Neuron (in vitro differentiated cells): ENCODE measurements around the gene TDRD7.

Experiments
- H2AFZ ChIP-seq: one replicate; pipeline ENCODE4 v1.6.1; 2013; ENCODE audit warnings: low read depth, mild to moderate bottlenecking, inconsistent platforms, low read length, moderate library complexity
- H3K27me3 ChIP-seq: one replicate; pipeline ENCODE4 v1.6.1; 2013; ENCODE audit warnings: low read length; ENCODE audit not compliant: insufficient read depth
- H3K36me3 ChIP-seq: one replicate; pipeline ENCODE4 v1.6.1; 2013; ENCODE audit warnings: low read length; ENCODE audit not compliant: insufficient read depth
- H3K4me1 ChIP-seq: one replicate; pipeline ENCODE4 v1.6.1; 2013; ENCODE audit warnings: low read length; ENCODE audit not compliant: insufficient read depth
- H3K4me3 ChIP-seq: 2 replicates; pipeline ENCODE4 v1.5.1; 2013; ENCODE audit warnings: mild to moderate bottlenecking, low read length, moderate library complexity
- H3K9me3 ChIP-seq: one replicate; pipeline ENCODE4 v1.6.1; 2013; ENCODE audit warnings: low read length

TDRD7 gene

GRCh38 chr9:97512966-97513560 is 101.2 kb downstream of the TDRD7 start:
- H3K4me3 ChIP-seq, result no peak overlapping the region
- peaks cover 5% of the 10 kb centered on the region for H3K4me1 ChIP-seq
- H3K9me3 ChIP-seq, result no peaks in the 10 kb centered on the region
- H3K27me3 ChIP-seq, result no peaks in the 10 kb centered on the region
- H2AFZ ChIP-seq, result no peak overlapping the region
- H3K36me3 ChIP-seq, result no peaks in the 10 kb centered on the region

GRCh38 chr9:97514531-97514930 is 102.6 kb downstream of the TDRD7 start:
- no peaks in the 10 kb centered on the region for H3K36me3 ChIP-seq
- H3K27me3 ChIP-seq, result peaks cover under 1% of the 10 kb centered on the region
- H3K4me3 ChIP-seq, result no peak overlapping the region
- H3K9me3 ChIP-seq, result no peaks in the 10 kb centered on the region
- no peak overlapping the region for H2AFZ ChIP-seq
- H3K4me1 ChIP-seq, result peaks cover 5% of the 10 kb centered on the region

- Histone ChIP-seq H3K27me3 (peaks cover 9% of the 10 kb centered on the region), H2AFZ (no peak overlapping the region), H3K36me3 (no peaks in the 10 kb centered on the region), H3K4me1 (peaks cover 5% of the 10 kb centered on the region), H3K4me3 (no peak overlapping the region), H3K9me3 (no peaks in the 10 kb centered on the region)
These were observed 103.8 kb downstream of the TDRD7 start for GRCh38 chr9:97515662-97516061.

- Histone ChIP-seq H3K27me3 (peaks cover 10% of the 10 kb centered on the region), H3K4me1 (peaks cover 5% of the 10 kb centered on the region), H3K36me3 (no peaks in the 10 kb centered on the region)
These were observed 104.2 kb downstream of the TDRD7 start for GRCh38 chr9:97516111-97516510.

GRCh38 chr9:97517331-97518089 is 105.6 kb downstream of the TDRD7 start:
- Histone ChIP-seq H3K4me1 (peaks cover 5% of the 10 kb centered on the region), H3K36me3 (no peaks in the 10 kb centered on the region), H3K4me3 (no peak overlapping the region), H3K27me3 (peaks cover 18% of the 10 kb centered on the region), H3K9me3 (no peaks in the 10 kb centered on the region), H2AFZ (no peak overlapping the region)

More at GRCh38 chr9:97516111-97516510, 104.2 kb downstream of the TDRD7 start:
- no peak overlapping the region for H3K4me3 ChIP-seq
- H2AFZ ChIP-seq, result no peak overlapping the region
- no peaks in the 10 kb centered on the region for H3K9me3 ChIP-seq

- Histone ChIP-seq H3K4me1 (peaks cover 5% of the 10 kb centered on the region), H3K36me3 (no peaks in the 10 kb centered on the region)
These were observed 106.4 kb downstream of the TDRD7 start for GRCh38 chr9:97518166-97518908.

GRCh38 chr9:97518909-97519307 is 107.0 kb downstream of the TDRD7 start:
- Histone ChIP-seq H3K4me3 (no peak overlapping the region), H3K36me3 (no peaks in the 10 kb centered on the region), H3K27me3 (peaks cover 18% of the 10 kb centered on the region), H2AFZ (no peak overlapping the region), H3K9me3 (no peaks in the 10 kb centered on the region), H3K4me1 (peaks cover 5% of the 10 kb centered on the region)

More at GRCh38 chr9:97518166-97518908, 106.4 kb downstream of the TDRD7 start:
- H2AFZ ChIP-seq, result no peak overlapping the region
- no peak overlapping the region for H3K4me3 ChIP-seq
- no peaks in the 10 kb centered on the region for H3K9me3 ChIP-seq
- H3K27me3 ChIP-seq, result peaks cover 18% of the 10 kb centered on the region

GRCh38 chr9:97519441-97519970 is 107.6 kb downstream of the TDRD7 start:
- Histone ChIP-seq H3K4me3 (no peak overlapping the region), H3K4me1 (peaks cover 5% of the 10 kb centered on the region), H3K36me3 (no peaks in the 10 kb centered on the region), H3K27me3 (peaks cover 18% of the 10 kb centered on the region), H2AFZ (no peak overlapping the region), H3K9me3 (no peaks in the 10 kb centered on the region)

- Histone ChIP-seq H3K9me3 (no peaks in the 10 kb centered on the region), H3K36me3 (no peaks in the 10 kb centered on the region), H3K4me3 (no peak overlapping the region), H3K4me1 (no peaks in the 10 kb centered on the region), H2AFZ (no peak overlapping the region), H3K27me3 (peaks cover 36% of the 10 kb centered on the region)
These were observed 109.9 kb downstream of the TDRD7 start for GRCh38 chr9:97521576-97522333.

- Histone ChIP-seq H3K4me1 (no peaks in the 10 kb centered on the region), H3K4me3 (no peak overlapping the region), H2AFZ (no peak overlapping the region), H3K9me3 (no peaks in the 10 kb centered on the region), H3K36me3 (no peaks in the 10 kb centered on the region), H3K27me3 (peaks cover 52% of the 10 kb centered on the region)
These were observed 112.5 kb downstream of the TDRD7 start for GRCh38 chr9:97524424-97524823.

GRCh38 chr9:97525451-97525850 is 113.6 kb downstream of the TDRD7 start:
- H3K9me3 ChIP-seq, result no peaks in the 10 kb centered on the region
- no peak overlapping the region for H3K4me3 ChIP-seq
- H2AFZ ChIP-seq, result no peak overlapping the region
- peaks cover 44% of the 10 kb centered on the region for H3K27me3 ChIP-seq
- H3K36me3 ChIP-seq, result no peaks in the 10 kb centered on the region
- no peaks in the 10 kb centered on the region for H3K4me1 ChIP-seq

GRCh38 chr9:97526895-97527575 is 115.1 kb downstream of the TDRD7 start:
- H2AFZ ChIP-seq, result no peak overlapping the region
- H3K27me3 ChIP-seq, result peaks cover 37% of the 10 kb centered on the region
- no peaks in the 10 kb centered on the region for H3K9me3 ChIP-seq
- H3K4me3 ChIP-seq, result no peak overlapping the region
- H3K36me3 ChIP-seq, result no peaks in the 10 kb centered on the region
- H3K4me1 ChIP-seq, result no peaks in the 10 kb centered on the region
